Heart right ventricle (tissue), 16 donors: ENCODE results near the gene RBMS3. TPM values are rescaled to one million over a fixed set of nuclear protein-coding genes. Genes with fewer than 3 reads are reported as not detected.

Source experiments
- ATAC-seq, 8 donors: fragments of 200-7000 bp; cut with Tn5 transposase; one replicate each; pipeline ENCODE4 v1.9.1; 2020; ENCODE audit warnings: mild to moderate bottlenecking in 8 of 8, moderate library complexity in 8 of 8, moderate number of reproducible peaks in 1 of 8
- DNase-seq, 2 donors: peaks; one replicate each; pipeline ENCODE4 v3.0.0-alpha.2; 2020
- H3K27ac ChIP-seq, 10 donors: fragments of 200-600 bp; sonication (generic) in 2 of 10; one replicate each; pipeline versions ENCODE4 v1.5.0 to v1.8.0; 2020 to 2022; ENCODE audit warnings: mild to moderate bottlenecking in 3 of 10
- H3K27me3 ChIP-seq, 7 donors: fragments of 200-600 bp; one replicate each; pipeline ENCODE4 v1.8.0; 2021 to 2022; ENCODE audit warnings: mild to moderate bottlenecking in 2 of 7
- H3K36me3 ChIP-seq, 9 donors: fragments of 200-600 bp; sonication (generic) in 1 of 9; one replicate each; pipeline versions ENCODE4 v1.5.0 to v1.8.0; 2020 to 2022; ENCODE audit warnings: mild to moderate bottlenecking in 2 of 9
- H3K4me1 ChIP-seq, 9 donors: fragments of 200-600 bp; sonication (generic) in 1 of 9; one replicate each; pipeline versions ENCODE4 v1.5.0 to v1.8.0; 2020 to 2022; ENCODE audit warnings: mild to moderate bottlenecking in 4 of 9
- H3K4me3 ChIP-seq, 10 donors: fragments of 200-600 bp; sonication (generic) in 2 of 10; one replicate each; pipeline versions ENCODE4 v1.5.0 to v1.8.0; 2020 to 2022; ENCODE audit warnings: mild to moderate bottlenecking in 7 of 10, moderate library complexity in 2 of 10
- H3K9me3 ChIP-seq, 11 donors: fragments of 200-600 bp in 10 of 11; sonication (generic) in 2 of 11; one replicate each; pipeline versions ENCODE4 v1.5.0 to v1.8.0; 2013 to 2022; ENCODE audit warnings: mild to moderate bottlenecking in 2 of 11, control low read depth in 1 of 11, moderate library complexity in 1 of 11
- WGBS, 2 donors: extraction: QIAGEN DNeasy Blood & Tissue Kit; methylation state at CpG; one replicate each; pipeline ENCODE4 v1.1.7; 2013; ENCODE audit warnings: inconsistent platforms in 1 of 2; 5-methylcytosine and 5-hydroxymethylcytosine counted together
- intact Hi-C, 10 donors: fragments of 100-400 bp; cut with DNase I; formaldehyde crosslinking; loops; one replicate each; pipeline versions ENCODE4 v1.11.1 to v1.14.2; 2022
- polyA plus RNA-seq, 2 donors: library from polyadenylated mRNA; stranded (reverse); fragments of 200-250 nt; gene quantifications; one replicate each; pipeline ENCODE4 v1.2.3, GENCODE V29; 2013
- total RNA-seq, 10 donors: library from RNA; stranded (reverse); fragmentation: NEBNext Ultra II Directional in 3 of 10; extraction: Animal tissue kit (Norgen Biotek cat#: 25700) in 3 of 10; gene quantifications; one replicate each; pipeline versions ENCODE4 v1.2.1 to v1.2.4, GENCODE V29; 2021 to 2023
- TF ChIP-seq, protein P1 (sequence below), 9 donors: fragments of 200-600 bp; sonication (generic) in 2 of 9; IDR thresholded peaks; one replicate each; pipeline versions ENCODE4 v1.5.0 to v1.8.0; 2021 to 2022; ENCODE audit warnings: antibody characterized with exemption in 9 of 9, mild to moderate bottlenecking in 5 of 9, moderate library complexity in 1 of 9
- donor health status: Arrhythmogenic right ventricular cardiomyopathy.
- donor health status: ischemic (EF 13 %, LVEDD 7.1; RV severe dilation, severe dysfunction).
- donor health status: healthy with polysubstance abuse.
- donor health status: DM: no; HTN: yes; CAD: no.
- donor health status: DM: no; HTN: no; CAD: no.
- donor health status: ischemic (EF 25% LVEDD 6.9; RV normal size, moderate dysfunction).
- donor health status: ischemic (EF 25% LVEDD 5.7; RV mildly dilated, moderate dysfunction).
- donor health status: healthy.
- donor health status: DM: yes; HTN: yes; CAD: no.
- donor health status: Ischemic cardiomyopathy.
- donor health status: ischemic (EF 35%, LVEDD 5.7; RV mildly dilated, moderate dysfunction).
- donor health status: nonischemic (EF 11% LVEDD 7.7; RV severe dilation, severe dysfunction).
- donor health status: DM: yes; HTN: yes; CAD: no.
- donor health status: PGD.
- donor health status: ischemic (EF 29% LVEDD 5.4; RV normal size, mild dysfunction).
- donor health status: nonischemic (EF 23%, LVEDD 6.1; RV moderate dilation, normal function).

RBMS3 gene
- total and polyA plus RNA-seq, 12 donors = 3.2 to 41.1 (median 26.4) TPM

- no peak for ATAC-seq
- peaks cover 0 to 8% (median 0%) of the 10 kb centered on the region in 9 donors for H3K36me3 ChIP-seq
- H3K9me3 ChIP-seq = no peaks in the 10 kb centered on the region
- no peak overlapping the region for H3K4me3 ChIP-seq
- no peak for DNase-seq
- no peak overlapping the region for H3K27ac ChIP-seq
- intact Hi-C loops = no loop called here
- H3K4me1 ChIP-seq = peaks cover 0 to 8% (median 0%) of the 10 kb centered on the region in 9 donors
- H3K27me3 ChIP-seq = no peaks in the 10 kb centered on the region
- TF ChIP-seq, protein P1, sequence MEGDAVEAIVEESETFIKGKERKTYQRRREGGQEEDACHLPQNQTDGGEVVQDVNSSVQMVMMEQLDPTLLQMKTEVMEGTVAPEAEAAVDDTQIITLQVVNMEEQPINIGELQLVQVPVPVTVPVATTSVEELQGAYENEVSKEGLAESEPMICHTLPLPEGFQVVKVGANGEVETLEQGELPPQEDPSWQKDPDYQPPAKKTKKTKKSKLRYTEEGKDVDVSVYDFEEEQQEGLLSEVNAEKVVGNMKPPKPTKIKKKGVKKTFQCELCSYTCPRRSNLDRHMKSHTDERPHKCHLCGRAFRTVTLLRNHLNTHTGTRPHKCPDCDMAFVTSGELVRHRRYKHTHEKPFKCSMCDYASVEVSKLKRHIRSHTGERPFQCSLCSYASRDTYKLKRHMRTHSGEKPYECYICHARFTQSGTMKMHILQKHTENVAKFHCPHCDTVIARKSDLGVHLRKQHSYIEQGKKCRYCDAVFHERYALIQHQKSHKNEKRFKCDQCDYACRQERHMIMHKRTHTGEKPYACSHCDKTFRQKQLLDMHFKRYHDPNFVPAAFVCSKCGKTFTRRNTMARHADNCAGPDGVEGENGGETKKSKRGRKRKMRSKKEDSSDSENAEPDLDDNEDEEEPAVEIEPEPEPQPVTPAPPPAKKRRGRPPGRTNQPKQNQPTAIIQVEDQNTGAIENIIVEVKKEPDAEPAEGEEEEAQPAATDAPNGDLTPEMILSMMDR (IDR thresholded peaks at IDR 0.05) = no peak
Observed at GRCh38 chr3:29826712-29827111, 545.8 kb downstream of the RBMS3 start.

- H3K4me1 ChIP-seq = peaks cover 0 to 8% (median 0%) of the 10 kb centered on the region in 9 donors
- peaks cover 0 to 8% (median 0%) of the 10 kb centered on the region in 9 donors for H3K36me3 ChIP-seq
- TF ChIP-seq, protein P1 (IDR thresholded peaks at IDR 0.05) = no peak
- DNase-seq (no peak), ATAC-seq (no peak)
- peaks cover 0 to 4% (median 0%) of the 10 kb centered on the region in 11 donors for H3K9me3 ChIP-seq
- H3K4me3 ChIP-seq = no peak overlapping the region
- H3K27ac ChIP-seq = no peak overlapping the region
- intact Hi-C loops = no loop called here
- H3K27me3 ChIP-seq = no peaks in the 10 kb centered on the region
Observed at GRCh38 chr3:29827756-29828155, 546.9 kb downstream of the RBMS3 start.

DNA sequence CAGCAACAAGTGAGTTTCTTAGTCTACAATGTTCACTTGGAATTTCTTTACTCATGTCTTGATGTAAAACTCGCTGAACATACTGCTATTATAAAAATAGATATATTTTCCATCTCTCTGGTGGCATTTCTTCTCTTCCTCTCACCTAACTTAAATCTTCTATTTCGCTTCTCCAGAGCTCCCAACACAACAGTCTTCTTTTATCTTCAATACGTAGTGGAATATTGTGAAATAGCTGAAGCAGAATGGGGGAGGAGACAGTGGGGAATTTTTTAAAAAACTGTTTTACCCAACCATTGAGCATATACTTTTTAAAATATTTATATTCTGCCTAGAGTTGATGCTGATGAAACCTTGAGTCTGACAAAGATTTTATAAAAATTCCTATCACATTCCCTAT, 548.5 kb downstream of the RBMS3 start:
- Histone ChIP-seq H3K27me3 (no peaks in the 10 kb centered on the region), H3K27ac (no peak overlapping the region), H3K4me3 (no peak overlapping the region), H3K4me1 (peaks cover 0 to 8% (median 0%) of the 10 kb centered on the region in 9 donors), H3K36me3 (peaks cover 0 to 8% (median 0%) of the 10 kb centered on the region in 9 donors), H3K9me3 (peaks cover 0 to 18% (median 0%) of the 10 kb centered on the region in 11 donors)
- intact Hi-C loops = no loop called here
- DNase-seq = no peak
- TF ChIP-seq, protein P1 (IDR thresholded peaks at IDR 0.05) = no peak
- ATAC-seq = no peak
- WGBS, 2 donors = 91 to 92% methylated on average over 3 of the region's 3 CpGs

GRCh38 chr3:29850641-29851040, 569.8 kb downstream of the RBMS3 start:
- TF ChIP-seq, protein P1 (IDR thresholded peaks at IDR 0.05) = no peak
- intact Hi-C loops = no loop called here
- no peaks in the 10 kb centered on the region for H3K27me3 ChIP-seq
- H3K4me1 ChIP-seq = peaks cover 0 to 14% (median 4%) of the 10 kb centered on the region in 9 donors
- ATAC-seq (no peak), DNase-seq (no peak)
- no peaks in the 10 kb centered on the region for H3K36me3 ChIP-seq
- WGBS, 2 donors = 53% methylated on average over 2 of the region's 2 CpGs
- no peak overlapping the region for H3K4me3 ChIP-seq
- peaks cover 0 to 16% (median 0%) of the 10 kb centered on the region in 11 donors for H3K9me3 ChIP-seq
- no peak overlapping the region for H3K27ac ChIP-seq
